Ishikawa (cell line): ENCODE measurements around the gene HS6ST1.

Experiments
- CEBPB ChIP-seq: IDR thresholded peaks from 2 replicates; pipeline ENCODE4 v1.6.1; 2012
- CREB1 ChIP-seq: IDR thresholded peaks from 2 replicates; pipeline ENCODE4 v1.6.1; 2012; ENCODE audit warnings: low read depth
- RAD21 ChIP-seq: IDR thresholded peaks from 2 replicates; pipeline ENCODE4 v1.6.1; 2012; ENCODE audit warnings: low read depth
- TEAD4 ChIP-seq: IDR thresholded peaks from 2 replicates; pipeline ENCODE4 v1.6.1; 2012
- YY1 ChIP-seq: IDR thresholded peaks from 2 replicates; pipeline ENCODE4 v1.6.1; 2012; ENCODE audit warnings: low read depth
- ZBTB7A ChIP-seq: IDR thresholded peaks from 2 replicates; pipeline ENCODE4 v1.6.1; 2012; ENCODE audit warnings: low read depth
- TF ChIP-seq, protein P1 (sequence below): IDR thresholded peaks from 2 replicates; pipeline ENCODE4 v1.6.1; 2012
- TF ChIP-seq, protein P2 (sequence below): IDR thresholded peaks from 2 replicates; pipeline ENCODE4 v1.6.1; 2012

DNA sequence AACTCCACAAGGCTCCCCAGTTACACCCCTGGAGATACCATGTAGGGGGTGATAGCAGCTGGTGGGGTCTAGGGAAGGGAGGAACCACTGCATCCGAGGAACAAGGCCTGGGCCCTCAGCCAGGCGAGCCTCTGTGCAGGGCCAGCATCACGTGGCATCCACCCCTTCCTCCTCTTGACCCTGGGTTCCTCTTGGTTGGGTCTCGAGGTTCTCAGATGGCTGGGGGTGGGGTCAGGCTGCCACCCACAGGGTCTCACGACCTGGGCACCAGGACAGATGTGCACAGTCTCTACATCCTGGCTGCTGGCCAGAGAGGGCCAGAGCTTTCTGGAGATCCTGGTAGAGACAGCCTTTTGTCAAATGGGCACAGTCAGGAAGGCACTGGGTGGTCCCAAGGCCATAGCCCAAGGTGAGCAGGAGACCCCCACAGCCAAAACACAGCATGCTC lies 10.4 kb downstream of the HS6ST1 start:
- TF ChIP-seq CEBPB (no peak), YY1 (no peak), RAD21 (no peak), ZBTB7A (no peak), CREB1 (no peak), TEAD4 (no peak)
- TF ChIP-seq, protein P1, sequence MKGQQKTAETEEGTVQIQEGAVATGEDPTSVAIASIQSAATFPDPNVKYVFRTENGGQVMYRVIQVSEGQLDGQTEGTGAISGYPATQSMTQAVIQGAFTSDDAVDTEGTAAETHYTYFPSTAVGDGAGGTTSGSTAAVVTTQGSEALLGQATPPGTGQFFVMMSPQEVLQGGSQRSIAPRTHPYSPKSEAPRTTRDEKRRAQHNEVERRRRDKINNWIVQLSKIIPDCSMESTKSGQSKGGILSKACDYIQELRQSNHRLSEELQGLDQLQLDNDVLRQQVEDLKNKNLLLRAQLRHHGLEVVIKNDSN, result no peak
- TF ChIP-seq, protein P2, sequence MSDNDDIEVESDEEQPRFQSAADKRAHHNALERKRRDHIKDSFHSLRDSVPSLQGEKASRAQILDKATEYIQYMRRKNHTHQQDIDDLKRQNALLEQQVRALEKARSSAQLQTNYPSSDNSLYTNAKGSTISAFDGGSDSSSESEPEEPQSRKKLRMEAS, result no peak
